ENCODE data around the gene EPS8L1.

GRCh38 chr19:55087542-55087901 lies 11.9 kb downstream of the EPS8L1 start:
- no peak for TF ChIP-seq POLR2A (IDR thresholded peaks at IDR 0.05)
- TF ChIP-seq CTCF (IDR thresholded peaks at IDR 0.05): no peak
